Activated T-helper 1 cell treated with anti-CD3 and anti-CD28 coated beads, Interleukin-12 subunit alpha, Interleukin-12 subunit beta, Interleukin-2, Interleukin-4 antibody, amounts not matched to agents 30 ng/mL and 10 ng/mL and 1 ng/mL, durations not matched to agents 14 hours and 24 hours and 36 hours (primary cell): ENCODE data around the gene TAF13. TPM values are rescaled to one million over a fixed set of nuclear protein-coding genes. Genes with fewer than 3 reads are reported as not detected.
"Not testable (repeated sequence)": the region's sequence is repeated elsewhere in the genome, so short reads cannot be mapped to it uniquely, and the experiment has no call there.

Experiments
- DNase-seq: peaks from one replicate; pipeline ENCODE4 v3.0.0; 2021; ENCODE audit warnings: low spot score
- H3K27ac Mint-ChIP-seq: one replicate; pipeline ENCODE4 v1.8.0; 2021; ENCODE audit warnings: mild to moderate bottlenecking, mixed read lengths
- H3K27me3 Mint-ChIP-seq: one replicate; pipeline ENCODE4 v1.8.0; 2022; ENCODE audit warnings: mild to moderate bottlenecking, moderate library complexity, mixed read lengths; ENCODE audit not compliant: insufficient read depth
- H3K36me3 Mint-ChIP-seq: one replicate; pipeline ENCODE4 v1.8.0; 2021; ENCODE audit warnings: low read depth, mixed read lengths
- H3K4me1 Mint-ChIP-seq: one replicate; pipeline ENCODE4 v1.8.0; 2021; ENCODE audit warnings: low read depth, mixed read lengths
- H3K4me3 Mint-ChIP-seq: one replicate; pipeline ENCODE4 v1.8.0; 2021; ENCODE audit warnings: mild to moderate bottlenecking, moderate library complexity, mixed read lengths
- H3K9me3 Mint-ChIP-seq: one replicate; pipeline ENCODE4 v1.8.0; 2021; ENCODE audit warnings: mixed read lengths
- intact Hi-C: fragments of 100-400 bp; cut with micrococcal nuclease; formaldehyde crosslinking; loops from one replicate; pipeline ENCODE4 v1.15.1; 2024
- total RNA-seq: library from RNA; stranded (reverse); gene quantifications from 2 replicates; pipeline ENCODE4 v1.2.3, GENCODE V29; 2022

Gene TAF13
- total RNA-seq, 1 donor from 2014 or later = 28.8 TPM

- Mint-ChIP-seq H3K27ac (no peak overlapping the region), H3K27me3 (peaks cover 7% of the 10 kb centered on the region), H3K4me1 (no peaks in the 10 kb centered on the region), H3K4me3 (no peak overlapping the region), H3K36me3 (no peaks in the 10 kb centered on the region), H3K9me3 (no peaks in the 10 kb centered on the region)
- intact Hi-C loops = no loop called here
- DNase-seq = no peak
These were observed 19.7 kb downstream of the TAF13 start for GRCh38 chr1:109056064-109056463.

GRCh38 chr1:109052145-109052544 is 23.7 kb downstream of the TAF13 start:
- H3K27ac Mint-ChIP-seq, H3K4me3 Mint-ChIP-seq, DNase-seq, H3K9me3 Mint-ChIP-seq, intact Hi-C loops, H3K36me3 Mint-ChIP-seq, H3K4me1 Mint-ChIP-seq, H3K27me3 Mint-ChIP-seq: not testable (repeated sequence)

- H3K27ac Mint-ChIP-seq = no peak overlapping the region
- H3K36me3 Mint-ChIP-seq = no peaks in the 10 kb centered on the region
- H3K9me3 Mint-ChIP-seq = no peaks in the 10 kb centered on the region
- no peaks in the 10 kb centered on the region for H3K4me1 Mint-ChIP-seq
- peaks cover 7% of the 10 kb centered on the region for H3K27me3 Mint-ChIP-seq
- intact Hi-C loops = no loop called here
- no peak for DNase-seq
- no peak overlapping the region for H3K4me3 Mint-ChIP-seq
These were observed 25.4 kb downstream of the TAF13 start for GRCh38 chr1:109050228-109050995.

- no peak for DNase-seq
- H3K4me3 Mint-ChIP-seq = no peak overlapping the region
- no peaks in the 10 kb centered on the region for H3K9me3 Mint-ChIP-seq
- peaks cover 7% of the 10 kb centered on the region for H3K27me3 Mint-ChIP-seq
- H3K4me1 Mint-ChIP-seq = no peaks in the 10 kb centered on the region
- intact Hi-C loops = no loop called here
- no peak overlapping the region for H3K27ac Mint-ChIP-seq
- H3K36me3 Mint-ChIP-seq = no peaks in the 10 kb centered on the region
These were observed 27.5 kb downstream of the TAF13 start for GRCh38 chr1:109048335-109048734.

- peaks cover 6% of the 10 kb centered on the region for H3K27me3 Mint-ChIP-seq
- intact Hi-C loops = no loop called here
- H3K27ac Mint-ChIP-seq = no peak overlapping the region
- no peaks in the 10 kb centered on the region for H3K36me3 Mint-ChIP-seq
- no peak for DNase-seq
- no peaks in the 10 kb centered on the region for H3K9me3 Mint-ChIP-seq
- H3K4me1 Mint-ChIP-seq = no peaks in the 10 kb centered on the region
- no peak overlapping the region for H3K4me3 Mint-ChIP-seq
These were observed 28.5 kb downstream of the TAF13 start for GRCh38 chr1:109047339-109047738.

- H3K9me3 Mint-ChIP-seq = no peaks in the 10 kb centered on the region
- no peaks in the 10 kb centered on the region for H3K36me3 Mint-ChIP-seq
- no peak overlapping the region for H3K4me3 Mint-ChIP-seq
These were observed 29.1 kb downstream of the TAF13 start for GRCh38 chr1:109046671-109047070.

GRCh38 chr1:109045595-109045994 is 30.2 kb downstream of the TAF13 start:
- H3K4me1 Mint-ChIP-seq = peaks cover 4% of the 10 kb centered on the region
- no peak overlapping the region for H3K4me3 Mint-ChIP-seq
- no peak overlapping the region for H3K27ac Mint-ChIP-seq
- no peak for DNase-seq
- no peaks in the 10 kb centered on the region for H3K9me3 Mint-ChIP-seq
- H3K27me3 Mint-ChIP-seq = peaks cover 4% of the 10 kb centered on the region
- intact Hi-C loops = no loop called here
- H3K36me3 Mint-ChIP-seq = no peaks in the 10 kb centered on the region

More at GRCh38 chr1:109046671-109047070, 29.1 kb downstream of the TAF13 start:
- Mint-ChIP-seq H3K4me1 (no peaks in the 10 kb centered on the region), H3K27ac (no peak overlapping the region), H3K27me3 (peaks cover 4% of the 10 kb centered on the region)
- intact Hi-C loops = no loop called here
- no peak for DNase-seq

- Mint-ChIP-seq H3K4me1 (peaks cover 11% of the 10 kb centered on the region), H3K27me3 (no peaks in the 10 kb centered on the region), H3K27ac (peak within 1 kb of the TSS; percentile 92), H3K4me3 (peak within 1 kb of the TSS; percentile 91), H3K9me3 (no peaks in the 10 kb centered on the region), H3K36me3 (no peaks in the 10 kb centered on the region)
- DNase-seq = peak; percentile 96
- intact Hi-C loops = loop anchor here (1.0 to 2.0 kb wide), 8 partner anchors 34 to 350 kb away; partner anchors contain the start of genes CLCC1, PRPF38B, SARS1 and STXBP3
These were observed 34.0 kb downstream of the TAF13 start, which contains the start of gene WDR47 for GRCh38 chr1:109041621-109042468. Gene WDR47 (minus strand): TSS chr1:109042102. CDS start chr1:109023512, 18,590 bp downstream.

- Mint-ChIP-seq H3K4me1 (peaks cover 11% of the 10 kb centered on the region), H3K4me3 (peak overlapping the region; percentile 91), H3K27ac (peak overlapping the region; percentile 80), H3K9me3 (no peaks in the 10 kb centered on the region), H3K36me3 (no peaks in the 10 kb centered on the region), H3K27me3 (no peaks in the 10 kb centered on the region)
- no peak for DNase-seq
- intact Hi-C loops = loop anchor here (2.0 kb wide), 1 partner anchor 78 kb away; the partner anchor contains the start of gene CLCC1
These were observed 34.7 kb downstream of the TAF13 start for GRCh38 chr1:109040989-109041620.

- no peaks in the 10 kb centered on the region for H3K9me3 Mint-ChIP-seq
- no peaks in the 10 kb centered on the region for H3K27me3 Mint-ChIP-seq
- H3K4me1 Mint-ChIP-seq = peaks cover 11% of the 10 kb centered on the region
- peak overlapping the region; percentile 80 for H3K27ac Mint-ChIP-seq
- DNase-seq = no peak
- intact Hi-C loops = loop anchor here (2.0 kb wide), 1 partner anchor 78 kb away; the partner anchor contains the start of gene CLCC1
- no peaks in the 10 kb centered on the region for H3K36me3 Mint-ChIP-seq
- H3K4me3 Mint-ChIP-seq = peak overlapping the region; percentile 91
These were observed 35.2 kb downstream of the TAF13 start for GRCh38 chr1:109040627-109040988.

GRCh38 chr1:109034382-109034781 is 41.4 kb downstream of the TAF13 start:
- Mint-ChIP-seq H3K4me3 (no peak overlapping the region), H3K36me3 (peaks cover 1% of the 10 kb centered on the region), H3K4me1 (no peaks in the 10 kb centered on the region), H3K27me3 (no peaks in the 10 kb centered on the region), H3K9me3 (no peaks in the 10 kb centered on the region), H3K27ac (no peak overlapping the region)
- DNase-seq = no peak
- intact Hi-C loops = no loop called here

- H3K27ac Mint-ChIP-seq, H3K9me3 Mint-ChIP-seq, intact Hi-C loops, DNase-seq, H3K4me3 Mint-ChIP-seq, H3K4me1 Mint-ChIP-seq, H3K27me3 Mint-ChIP-seq, H3K36me3 Mint-ChIP-seq: not testable (repeated sequence)
These were observed 46.3 kb downstream of the TAF13 start for GRCh38 chr1:109029493-109029892.
